ENCODE results near the gene SCAPER.

- TF ChIP-seq, protein P1, sequence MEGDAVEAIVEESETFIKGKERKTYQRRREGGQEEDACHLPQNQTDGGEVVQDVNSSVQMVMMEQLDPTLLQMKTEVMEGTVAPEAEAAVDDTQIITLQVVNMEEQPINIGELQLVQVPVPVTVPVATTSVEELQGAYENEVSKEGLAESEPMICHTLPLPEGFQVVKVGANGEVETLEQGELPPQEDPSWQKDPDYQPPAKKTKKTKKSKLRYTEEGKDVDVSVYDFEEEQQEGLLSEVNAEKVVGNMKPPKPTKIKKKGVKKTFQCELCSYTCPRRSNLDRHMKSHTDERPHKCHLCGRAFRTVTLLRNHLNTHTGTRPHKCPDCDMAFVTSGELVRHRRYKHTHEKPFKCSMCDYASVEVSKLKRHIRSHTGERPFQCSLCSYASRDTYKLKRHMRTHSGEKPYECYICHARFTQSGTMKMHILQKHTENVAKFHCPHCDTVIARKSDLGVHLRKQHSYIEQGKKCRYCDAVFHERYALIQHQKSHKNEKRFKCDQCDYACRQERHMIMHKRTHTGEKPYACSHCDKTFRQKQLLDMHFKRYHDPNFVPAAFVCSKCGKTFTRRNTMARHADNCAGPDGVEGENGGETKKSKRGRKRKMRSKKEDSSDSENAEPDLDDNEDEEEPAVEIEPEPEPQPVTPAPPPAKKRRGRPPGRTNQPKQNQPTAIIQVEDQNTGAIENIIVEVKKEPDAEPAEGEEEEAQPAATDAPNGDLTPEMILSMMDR (IDR thresholded peaks at IDR 0.05), result no peak
- no peak for TF ChIP-seq EZH2 (IDR thresholded peaks at IDR 0.05; ENCODE audit: borderline replicate concordance, insufficient read depth, low read depth, low read length, poor library complexity, severe bottlenecking)
These were observed 514.6 kb downstream of the SCAPER start for GRCh38 chr15:76390571-76390970.
